ENCODE results near the gene SMYD3. TPM values are rescaled to one million over a fixed set of nuclear protein-coding genes. Genes with fewer than 3 reads are reported as not detected.

The SMYD3 gene
- total and polyA plus RNA-seq, 10 of the 15 experiments (the other 5 are each of a cell fraction or from before 2014, with no cell fraction given) = 18.3 to 54.0 (median 24.8) TPM

- no peaks in the 10 kb centered on the region for H3K27me3 ChIP-seq (replicated peaks in 1 of 2; ENCODE audit: control insufficient read depth in 2 of 2, insufficient read depth in 2 of 2, low read length in 1 of 2)
- H3K36me3 ChIP-seq (ENCODE audit: control insufficient read depth in 2 of 2, insufficient read depth in 2 of 2, low read length in 1 of 2) = no peaks in the 10 kb centered on the region
- ATAC-seq = peak; percentile 73
- no peak overlapping the region; the same call in 1 of the 2 replicates for H3K27ac ChIP-seq (ENCODE audit: control insufficient read depth, insufficient read depth)
- H3K9ac ChIP-seq (ENCODE audit: control insufficient read depth, insufficient read depth, low read length) = no peak overlapping the region
- H3K9me3 ChIP-seq (replicated peaks; ENCODE audit: control insufficient read depth, insufficient read depth, low read length) = no peaks in the 10 kb centered on the region
- intact Hi-C loops (cut with micrococcal nuclease; ENCODE audit: unreplicated experiment) (no loop called here), in situ Hi-C loops (cut with MboI) (no loop called here)
- ChIA-PET SMC1A (ENCODE audit: uncharacterized antibody, unreplicated experiment) (interaction anchor here (0.7 to 4.6 kb wide), 13 partner anchors 10 to 174 kb away, joined by 3 to 29 read pairs (median 4); no protein-coding TSS in a partner anchor), CTCF (interaction anchor here (0.6 to 1.5 kb wide), 6 partner anchors 10 to 95 kb away, joined by 3 to 4 read pairs (median 3); no protein-coding TSS in a partner anchor), POLR2A (interaction anchor here (0.6 to 2.1 kb wide), 7 partner anchors 20 to 457 kb away, joined by 3 to 10 read pairs (median 4); no protein-coding TSS in a partner anchor), RAD21 (ENCODE audit: unreplicated experiment) (interaction anchor here (0.9 to 2.5 kb wide), 13 partner anchors 12 to 830 kb away, joined by 3 to 8 read pairs (median 6); no protein-coding TSS in a partner anchor)
- no peak for FAIRE-seq
- BruUV-seq (replicated peaks) = no TSS peak
- no peaks in the 10 kb centered on the region for H3K79me2 ChIP-seq (ENCODE audit: control insufficient read depth, insufficient read depth, low read length)
- no peak overlapping the region for H2AFZ ChIP-seq (ENCODE audit: control insufficient read depth, low read depth, low read length)
- H3K4me1 ChIP-seq (ENCODE audit: control insufficient read depth, insufficient read depth, low read length) = peaks cover 5% of the 10 kb centered on the region
- H3K4me2 ChIP-seq (ENCODE audit: control insufficient read depth, insufficient read depth) = no peak overlapping the region
- WGBS (ENCODE audit: insufficient coverage, insufficient replicate concordance, low lambda C conversion rate, missing lambda C conversion rate) = 59% methylated on average over 7 of the region's 7 CpGs
- H4K20me1 ChIP-seq (ENCODE audit: control insufficient read depth, insufficient read depth) = no peaks in the 10 kb centered on the region
- H3K4me3 ChIP-seq = no peak overlapping the region
- no peak for DNase-seq (ENCODE audit: low read depth, low spot score)
- TF ChIP-seq ETV6 (conservative IDR thresholded peaks at IDR 0.05 in 1 of 2, IDR thresholded peaks at IDR 0.05 in 1 of 2; ENCODE audit: borderline replicate concordance in 1 of 2, low read depth in 1 of 2) (no peak), ZZZ3 (IDR thresholded peaks at IDR 0.05; ENCODE audit: control insufficient read depth, insufficient read length, low read depth) (no peak), CREM (IDR thresholded peaks at IDR 0.05; ENCODE audit: low read depth) (no peak), TAF1 (IDR thresholded peaks at IDR 0.05; ENCODE audit: borderline replicate concordance, low read depth, low read length) (no peak), MTA3 (IDR thresholded peaks at IDR 0.05; ENCODE audit: borderline replicate concordance, low read length) (no peak), IKZF2 (IDR thresholded peaks at IDR 0.05) (peak; percentile 70 to 76; a peak in 3 of 4 replicates), RELA (IDR thresholded peaks at IDR 0.05; ENCODE audit: borderline replicate concordance, partially characterized antibody) (no peak), RAD51 (IDR thresholded peaks at IDR 0.05) (peak; percentile 63; the same call in 1 of the 2 replicates), MEF2B (IDR thresholded peaks at IDR 0.05; ENCODE audit: partially characterized antibody, poor library complexity, severe bottlenecking) (peak; percentile 63), IKZF1 (conservative IDR thresholded peaks at IDR 0.05) (peak; percentile 53), MYC (IDR thresholded peaks at IDR 0.05; ENCODE audit: insufficient read depth, insufficient read length, insufficient replicate concordance, low read length, severe bottlenecking) (no peak), ZNF217 (IDR thresholded peaks at IDR 0.05) (no peak), RFX5 (IDR thresholded peaks at IDR 0.05; ENCODE audit: low read depth, low read length) (no peak), ZSCAN29 (IDR thresholded peaks at IDR 0.05) (no peak), ZNF24 (IDR thresholded peaks at IDR 0.05) (no peak), FOXM1 (IDR thresholded peaks at IDR 0.05; ENCODE audit: low read depth, low read length) (peak; percentile 30; the same call in 1 of the 2 replicates), TCF7 (IDR thresholded peaks at IDR 0.05; ENCODE audit: borderline replicate concordance) (no peak)
- TF ChIP-seq, protein P1, sequence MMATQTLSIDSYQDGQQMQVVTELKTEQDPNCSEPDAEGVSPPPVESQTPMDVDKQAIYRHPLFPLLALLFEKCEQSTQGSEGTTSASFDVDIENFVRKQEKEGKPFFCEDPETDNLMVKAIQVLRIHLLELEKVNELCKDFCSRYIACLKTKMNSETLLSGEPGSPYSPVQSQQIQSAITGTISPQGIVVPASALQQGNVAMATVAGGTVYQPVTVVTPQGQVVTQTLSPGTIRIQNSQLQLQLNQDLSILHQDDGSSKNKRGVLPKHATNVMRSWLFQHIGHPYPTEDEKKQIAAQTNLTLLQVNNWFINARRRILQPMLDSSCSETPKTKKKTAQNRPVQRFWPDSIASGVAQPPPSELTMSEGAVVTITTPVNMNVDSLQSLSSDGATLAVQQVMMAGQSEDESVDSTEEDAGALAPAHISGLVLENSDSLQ (IDR thresholded peaks at IDR 0.05) = no peak
- TF ChIP-seq, protein P2, sequence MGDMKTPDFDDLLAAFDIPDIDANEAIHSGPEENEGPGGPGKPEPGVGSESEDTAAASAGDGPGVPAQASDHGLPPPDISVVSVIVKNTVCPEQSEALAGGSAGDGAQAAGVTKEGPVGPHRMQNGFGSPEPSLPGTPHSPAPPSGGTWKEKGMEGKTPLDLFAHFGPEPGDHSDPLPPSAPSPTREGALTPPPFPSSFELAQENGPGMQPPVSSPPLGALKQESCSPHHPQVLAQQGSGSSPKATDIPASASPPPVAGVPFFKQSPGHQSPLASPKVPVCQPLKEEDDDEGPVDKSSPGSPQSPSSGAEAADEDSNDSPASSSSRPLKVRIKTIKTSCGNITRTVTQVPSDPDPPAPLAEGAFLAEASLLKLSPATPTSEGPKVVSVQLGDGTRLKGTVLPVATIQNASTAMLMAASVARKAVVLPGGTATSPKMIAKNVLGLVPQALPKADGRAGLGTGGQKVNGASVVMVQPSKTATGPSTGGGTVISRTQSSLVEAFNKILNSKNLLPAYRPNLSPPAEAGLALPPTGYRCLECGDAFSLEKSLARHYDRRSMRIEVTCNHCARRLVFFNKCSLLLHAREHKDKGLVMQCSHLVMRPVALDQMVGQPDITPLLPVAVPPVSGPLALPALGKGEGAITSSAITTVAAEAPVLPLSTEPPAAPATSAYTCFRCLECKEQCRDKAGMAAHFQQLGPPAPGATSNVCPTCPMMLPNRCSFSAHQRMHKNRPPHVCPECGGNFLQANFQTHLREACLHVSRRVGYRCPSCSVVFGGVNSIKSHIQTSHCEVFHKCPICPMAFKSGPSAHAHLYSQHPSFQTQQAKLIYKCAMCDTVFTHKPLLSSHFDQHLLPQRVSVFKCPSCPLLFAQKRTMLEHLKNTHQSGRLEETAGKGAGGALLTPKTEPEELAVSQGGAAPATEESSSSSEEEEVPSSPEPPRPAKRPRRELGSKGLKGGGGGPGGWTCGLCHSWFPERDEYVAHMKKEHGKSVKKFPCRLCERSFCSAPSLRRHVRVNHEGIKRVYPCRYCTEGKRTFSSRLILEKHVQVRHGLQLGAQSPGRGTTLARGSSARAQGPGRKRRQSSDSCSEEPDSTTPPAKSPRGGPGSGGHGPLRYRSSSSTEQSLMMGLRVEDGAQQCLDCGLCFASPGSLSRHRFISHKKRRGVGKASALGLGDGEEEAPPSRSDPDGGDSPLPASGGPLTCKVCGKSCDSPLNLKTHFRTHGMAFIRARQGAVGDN (IDR thresholded peaks at IDR 0.05) = no peak
- TF ChIP-seq, protein P3, sequence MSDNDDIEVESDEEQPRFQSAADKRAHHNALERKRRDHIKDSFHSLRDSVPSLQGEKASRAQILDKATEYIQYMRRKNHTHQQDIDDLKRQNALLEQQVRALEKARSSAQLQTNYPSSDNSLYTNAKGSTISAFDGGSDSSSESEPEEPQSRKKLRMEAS (IDR thresholded peaks at IDR 0.05; ENCODE audit: low read depth, low read length) = no peak
Measured at GRCh38 chr1:245983294-245983967, 523.6 kb downstream of the SMYD3 start.
